ENCODE results near the gene TMEM54.

TMEM54 gene

GRCh38 chr1:32904797-32905196, 3.6 kb upstream of the TMEM54 start:
- Mint-ChIP-seq H3K27ac (peak overlapping the region in 1 of 3 experiments; percentile 47), H3K27me3 (ENCODE audit: low read depth) (peaks cover 33% of the 10 kb centered on the region), H3K36me3 (ENCODE audit: low read depth) (no peaks in the 10 kb centered on the region), H3K9me3 (no peaks in the 10 kb centered on the region), H3K4me1 (no peaks in the 10 kb centered on the region), H3K4me3 (peak overlapping the region in 1 of 3 experiments; percentile 51)
- TF ChIP-seq CTCF (IDR thresholded peaks at IDR 0.05; ENCODE audit: unreplicated experiment in 3 of 3) = no peak

- no peaks in the 10 kb centered on the region for H3K36me3 Mint-ChIP-seq (ENCODE audit: low read depth)
- H3K27ac Mint-ChIP-seq = no peak overlapping the region
- TF ChIP-seq CTCF (IDR thresholded peaks at IDR 0.05; ENCODE audit: unreplicated experiment in 3 of 3) = no peak
- peak overlapping the region in 2 of 3 experiments; percentile 20 to 55 for H3K4me3 Mint-ChIP-seq
- H3K9me3 Mint-ChIP-seq = no peaks in the 10 kb centered on the region
- peaks cover 39% of the 10 kb centered on the region for H3K27me3 Mint-ChIP-seq (ENCODE audit: low read depth)
- H3K4me1 Mint-ChIP-seq = no peaks in the 10 kb centered on the region
Measured at GRCh38 chr1:32903991-32904785, 3.0 kb upstream of the TMEM54 start.

GRCh38 chr1:32902535-32902920, 1.3 kb upstream of the TMEM54 start:
- H3K27ac Mint-ChIP-seq = peak overlapping the region in 2 of 3 experiments; percentile 24 to 65
- H3K36me3 Mint-ChIP-seq (ENCODE audit: low read depth) = no peaks in the 10 kb centered on the region
- no peaks in the 10 kb centered on the region for H3K4me1 Mint-ChIP-seq
- peak overlapping the region; percentile 75 to 86 (median 86) for H3K4me3 Mint-ChIP-seq
- TF ChIP-seq CTCF (IDR thresholded peaks at IDR 0.05; ENCODE audit: unreplicated experiment in 3 of 3) = no peak
- H3K9me3 Mint-ChIP-seq = no peaks in the 10 kb centered on the region
- peaks cover 50% of the 10 kb centered on the region for H3K27me3 Mint-ChIP-seq (ENCODE audit: low read depth)

GRCh38 chr1:32901823-32902534, 790 bp upstream of the TMEM54 start:
- Mint-ChIP-seq H3K9me3 (no peaks in the 10 kb centered on the region), H3K27me3 (ENCODE audit: low read depth) (peaks cover 52% of the 10 kb centered on the region), H3K4me3 (peak overlapping the region; percentile 83 to 90 (median 89)), H3K36me3 (ENCODE audit: low read depth) (no peaks in the 10 kb centered on the region), H3K27ac (peak overlapping the region in 2 of 3 experiments; percentile 65 to 72), H3K4me1 (no peaks in the 10 kb centered on the region)
- no peak for TF ChIP-seq CTCF (IDR thresholded peaks at IDR 0.05; ENCODE audit: unreplicated experiment in 3 of 3)

GRCh38 chr1:32900371-32900955, 726 bp downstream of the TMEM54 start:
- no peak for TF ChIP-seq CTCF (IDR thresholded peaks at IDR 0.05; ENCODE audit: unreplicated experiment in 3 of 3)
- peaks cover 64% of the 10 kb centered on the region for H3K27me3 Mint-ChIP-seq (ENCODE audit: low read depth)
- H3K4me3 Mint-ChIP-seq = peak overlapping the region; percentile 79 to 87 (median 86)
- H3K4me1 Mint-ChIP-seq = peaks cover 5% of the 10 kb centered on the region
- peak overlapping the region in 1 of 3 experiments; percentile 78 for H3K27ac Mint-ChIP-seq
- H3K36me3 Mint-ChIP-seq (ENCODE audit: low read depth) = no peaks in the 10 kb centered on the region
- no peaks in the 10 kb centered on the region for H3K9me3 Mint-ChIP-seq
